Lower leg skin (tissue), 3 donors: ENCODE results near the gene ADGRV1.

Source experiments
- CTCF ChIP-seq, 3 donors: fragments of 450-650 bp; IDR thresholded peaks; one replicate each; pipeline ENCODE4 v1.5.1; 2016; ENCODE audit warnings: antibody characterized with exemption in 3 of 3, mild to moderate bottlenecking in 3 of 3, moderate library complexity in 2 of 3
- POLR2A ChIP-seq, 2 donors: fragments of 450-650 bp; IDR thresholded peaks; one replicate each; pipeline ENCODE4 v1.6.1; 2016 to 2017; ENCODE audit warnings: antibody characterized with exemption in 2 of 2, mild to moderate bottlenecking in 1 of 2, moderate library complexity in 1 of 2

DNA sequence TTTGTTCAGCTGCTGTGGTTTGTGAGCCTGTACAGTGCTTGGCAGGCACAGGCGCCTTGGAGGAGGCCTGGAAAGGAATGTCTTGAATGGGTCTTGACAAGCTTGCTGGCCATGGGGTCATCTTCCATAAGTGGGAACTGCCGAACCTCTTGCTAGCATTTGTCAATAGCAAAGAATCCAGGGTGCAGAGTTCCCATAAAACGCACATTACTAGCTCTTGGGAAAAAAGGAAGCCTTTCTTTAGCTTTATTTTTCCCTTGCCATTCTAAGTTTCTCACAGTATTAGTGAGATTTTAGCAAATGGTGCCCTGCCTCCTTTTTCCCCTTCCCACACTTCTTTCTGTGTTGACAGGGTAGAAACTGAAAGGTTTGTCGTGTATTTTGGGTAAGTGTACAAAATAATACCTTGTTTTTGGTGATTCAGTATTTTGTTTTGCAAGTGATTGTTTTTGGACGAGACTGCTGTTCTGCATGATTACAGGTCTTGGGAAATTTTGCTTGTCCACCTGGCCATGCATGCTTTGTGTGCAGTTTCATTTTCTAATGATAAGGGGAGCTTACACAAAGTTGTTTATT lies 82.0 kb downstream of the ADGRV1 start:
- TF ChIP-seq POLR2A (IDR thresholded peaks at IDR 0.05) (no peak), CTCF (IDR thresholded peaks at IDR 0.05) (no peak)
